Type B pancreatic cell (in vitro differentiated cells): ENCODE results near the gene KAZN. TPM values are rescaled to one million over a fixed set of nuclear protein-coding genes. Genes with fewer than 3 reads are reported as not detected.

Source experiments
- DNase-seq: peaks from one replicate; pipeline ENCODE4 v3.0.0; 2021; ENCODE audit warnings: mixed read lengths; ENCODE audit not compliant: unreplicated experiment; ENCODE audit errors: extremely low spot score
- H3K27ac Mint-ChIP-seq: 2 replicates; pipeline ENCODE4 v1.8.0; 2021; ENCODE audit warnings: mild to moderate bottlenecking, mixed read lengths
- H3K27me3 Mint-ChIP-seq: 2 replicates; pipeline ENCODE4 v1.8.0; 2021; ENCODE audit warnings: mixed read lengths
- H3K36me3 Mint-ChIP-seq: 2 replicates; pipeline ENCODE4 v1.8.0; 2021; ENCODE audit warnings: mixed read lengths
- H3K4me1 Mint-ChIP-seq: one replicate; pipeline ENCODE4 v1.8.0; 2021; ENCODE audit warnings: mixed read lengths; ENCODE audit not compliant: unreplicated experiment
- H3K4me3 Mint-ChIP-seq: 2 replicates; pipeline ENCODE4 v1.8.0; 2021; ENCODE audit warnings: mild to moderate bottlenecking, mixed read lengths
- H3K9me3 Mint-ChIP-seq: 2 replicates; pipeline ENCODE4 v1.8.0; 2021; ENCODE audit warnings: mixed read lengths
- CTCF ChIP-seq: fragments of 200-600 bp; sonication (generic); conservative IDR thresholded peaks from 2 replicates; pipeline ENCODE4 v1.5.0; 2021; ENCODE audit warnings: antibody characterized with exemption, mild to moderate bottlenecking
- total RNA-seq: library from RNA; stranded (reverse); gene quantifications from 2 replicates; pipeline ENCODE4 v1.2.1, GENCODE V29; 2021; ENCODE audit warnings: low replicate concordance

Gene KAZN
- total RNA-seq, 1 donor from 2014 or later: 33.7 TPM

- Mint-ChIP-seq H3K4me3 (no peak overlapping the region), H3K27me3 (no peaks in the 10 kb centered on the region), H3K4me1 (peaks cover 21% of the 10 kb centered on the region), H3K27ac (no peak overlapping the region), H3K36me3 (no peaks in the 10 kb centered on the region), H3K9me3 (no peaks in the 10 kb centered on the region)
- no peak for DNase-seq
- no peak for TF ChIP-seq CTCF
Observed at GRCh38 chr1:14775434-14775833, 176.9 kb downstream of the KAZN start.

DNA sequence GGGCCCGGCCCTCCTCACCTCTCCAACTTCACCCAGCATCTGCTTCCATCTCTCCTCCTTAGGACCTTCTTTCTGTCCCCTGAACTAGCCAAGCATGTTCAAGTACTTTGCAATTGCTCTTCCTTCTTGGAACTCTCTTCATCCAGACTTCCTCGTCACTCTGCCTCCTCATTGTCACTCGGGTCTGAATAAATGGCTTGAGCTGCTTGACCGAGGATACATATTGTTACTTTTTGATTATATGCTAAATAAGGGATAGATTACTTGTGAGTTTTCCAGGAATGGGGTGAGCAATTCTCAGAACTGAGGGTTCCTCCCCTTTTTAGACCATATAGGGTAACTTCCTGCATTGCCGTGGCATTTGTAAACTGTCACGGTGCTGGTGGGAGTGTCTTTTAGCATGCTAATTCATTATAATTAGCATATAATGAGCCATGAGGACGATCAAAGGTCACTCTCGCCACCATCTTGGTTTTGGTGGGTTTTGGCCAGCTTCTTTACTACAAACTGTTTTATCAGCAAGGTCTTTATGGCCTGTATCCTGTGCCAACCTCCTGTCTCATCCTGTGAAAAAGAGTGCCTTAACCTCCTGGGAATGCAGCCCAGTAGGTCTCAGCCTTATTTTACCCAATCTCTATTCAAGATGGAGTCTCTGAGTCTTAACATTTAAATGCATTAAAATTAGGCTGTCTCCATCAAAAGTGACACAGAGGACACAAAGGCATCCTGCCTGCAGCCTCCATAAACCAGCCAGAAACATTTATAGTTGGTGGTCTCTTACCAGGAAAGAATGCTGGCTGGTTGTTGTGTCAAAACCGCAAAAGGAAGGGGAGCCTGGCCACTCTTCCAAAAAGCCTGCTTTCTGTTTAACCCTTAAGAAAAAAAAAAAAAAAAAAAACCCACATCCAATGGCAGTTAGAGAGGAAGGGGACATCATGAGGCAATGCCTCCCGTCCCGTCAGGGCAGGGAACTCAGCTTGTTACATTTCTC, 179.3 kb downstream of the KAZN start:
- no peak for DNase-seq
- Mint-ChIP-seq H3K27me3 (no peaks in the 10 kb centered on the region), H3K9me3 (no peaks in the 10 kb centered on the region), H3K4me3 (no peak overlapping the region), H3K27ac (no peak overlapping the region), H3K36me3 (no peaks in the 10 kb centered on the region), H3K4me1 (peaks cover 27% of the 10 kb centered on the region)
- TF ChIP-seq CTCF: no peak

DNA sequence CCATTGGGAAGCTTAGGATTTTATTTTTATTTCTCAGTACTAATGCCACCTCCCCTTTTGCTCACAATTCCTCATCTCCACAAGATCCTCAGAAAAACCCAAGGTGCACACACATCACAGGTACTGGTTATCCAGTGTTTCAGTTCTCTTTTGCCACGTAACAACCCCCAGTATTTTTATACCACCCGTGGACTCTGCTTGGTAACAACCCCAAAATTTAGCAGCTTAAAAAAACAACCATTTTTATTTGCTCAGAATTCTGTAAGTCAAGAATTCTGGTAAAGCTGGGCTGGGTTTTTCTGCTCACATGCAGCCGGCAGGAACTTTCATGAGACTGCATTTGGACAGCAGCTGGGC, 180.0 kb downstream of the KAZN start:
- no peaks in the 10 kb centered on the region for H3K36me3 Mint-ChIP-seq
- H3K4me3 Mint-ChIP-seq: no peak overlapping the region
- DNase-seq: no peak
- H3K27me3 Mint-ChIP-seq: no peaks in the 10 kb centered on the region
- peaks cover 35% of the 10 kb centered on the region for H3K4me1 Mint-ChIP-seq
- no peak for TF ChIP-seq CTCF
- H3K9me3 Mint-ChIP-seq: no peaks in the 10 kb centered on the region
- no peak overlapping the region for H3K27ac Mint-ChIP-seq

- peak; percentile 88 for TF ChIP-seq CTCF
- H3K27me3 Mint-ChIP-seq: no peaks in the 10 kb centered on the region
- no peak overlapping the region for H3K4me3 Mint-ChIP-seq
- no peaks in the 10 kb centered on the region for H3K36me3 Mint-ChIP-seq
- peaks cover 39% of the 10 kb centered on the region for H3K4me1 Mint-ChIP-seq
- H3K9me3 Mint-ChIP-seq: no peaks in the 10 kb centered on the region
- no peak for DNase-seq
- H3K27ac Mint-ChIP-seq: no peak overlapping the region
Observed at GRCh38 chr1:14778898-14779865, 180.7 kb downstream of the KAZN start.

DNA sequence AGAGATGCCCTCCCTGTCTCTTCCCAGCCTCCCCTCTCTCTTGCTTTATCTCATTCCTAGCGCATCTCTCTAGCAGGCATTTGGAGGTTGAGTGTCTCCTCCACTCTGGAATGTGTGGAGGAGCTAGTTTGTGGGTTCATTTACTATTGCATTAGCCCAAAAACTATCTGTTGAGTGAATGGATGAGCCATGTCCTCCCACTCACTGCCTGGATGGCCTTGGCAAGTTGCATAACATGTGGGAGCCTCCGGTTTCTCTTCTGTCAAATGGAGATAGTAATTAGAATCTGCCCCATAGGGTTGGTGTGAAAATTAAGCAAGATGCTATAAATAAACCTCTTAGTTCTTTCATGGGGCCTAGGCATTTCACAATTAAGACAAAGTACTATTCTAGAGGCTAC, 181.8 kb downstream of the KAZN start:
- no peak overlapping the region for H3K27ac Mint-ChIP-seq
- H3K27me3 Mint-ChIP-seq: no peaks in the 10 kb centered on the region
- no peaks in the 10 kb centered on the region for H3K36me3 Mint-ChIP-seq
- H3K4me3 Mint-ChIP-seq: no peak overlapping the region
- DNase-seq: no peak
- H3K9me3 Mint-ChIP-seq: no peaks in the 10 kb centered on the region
- peaks cover 43% of the 10 kb centered on the region for H3K4me1 Mint-ChIP-seq
- no peak for TF ChIP-seq CTCF
